ENCODE measurements around the gene B4GALNT1. TPM values are rescaled to one million over a fixed set of nuclear protein-coding genes. Genes with fewer than 3 reads are reported as not detected.
A peak's percentile ranks its signal among the peaks of the same experiment; 100 is the strongest.

B4GALNT1 gene
- total RNA-seq, 4 donors from 2014 or later = 0.18 to 0.56 (median 0.23) TPM

DNA sequence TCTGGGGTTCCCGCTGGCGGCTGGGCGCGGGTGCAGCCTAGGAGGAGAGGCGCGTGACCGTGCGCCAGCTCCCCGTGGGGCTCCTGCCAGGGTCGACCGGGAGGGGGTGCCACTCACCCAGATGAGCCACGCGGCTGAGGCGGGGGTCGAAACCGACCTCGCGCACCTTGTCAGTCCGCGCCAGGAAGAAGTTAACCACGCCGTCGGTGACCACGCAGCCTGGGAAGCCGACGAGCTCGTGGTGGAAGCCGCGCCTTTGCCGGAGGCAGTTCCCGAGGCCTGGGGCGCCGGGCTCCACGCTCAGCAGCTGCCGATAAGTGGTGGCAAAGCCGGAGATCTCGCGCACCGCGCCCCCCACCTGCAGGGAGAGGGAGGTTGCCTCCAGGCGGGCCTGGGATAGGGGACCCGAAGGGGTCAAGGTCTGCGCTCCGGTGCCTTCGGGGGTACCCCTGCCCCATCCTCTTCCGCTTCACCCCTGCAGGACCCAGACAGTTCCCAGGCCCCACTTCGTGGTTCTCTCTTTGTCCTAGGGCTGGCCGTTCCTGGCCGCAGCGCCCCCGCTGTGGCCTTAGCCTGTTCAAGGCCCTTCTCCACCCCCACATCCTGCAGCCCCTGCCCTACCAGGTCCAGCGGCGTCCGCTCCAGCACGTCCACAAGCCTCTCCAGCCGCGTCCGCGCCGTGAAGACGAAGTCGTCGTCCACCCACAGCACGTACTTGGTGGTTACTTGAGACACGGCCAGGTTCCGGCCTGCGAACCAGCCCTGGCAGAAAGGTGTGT, 5.3 kb downstream of the B4GALNT1 start:
- Histone ChIP-seq H3K4me3 (peak overlapping the region in 1 of 4 donors; percentile 34), H3K27me3 (peaks cover 13 to 100% (median 25%) of the 10 kb centered on the region in 4 donors)

DNA sequence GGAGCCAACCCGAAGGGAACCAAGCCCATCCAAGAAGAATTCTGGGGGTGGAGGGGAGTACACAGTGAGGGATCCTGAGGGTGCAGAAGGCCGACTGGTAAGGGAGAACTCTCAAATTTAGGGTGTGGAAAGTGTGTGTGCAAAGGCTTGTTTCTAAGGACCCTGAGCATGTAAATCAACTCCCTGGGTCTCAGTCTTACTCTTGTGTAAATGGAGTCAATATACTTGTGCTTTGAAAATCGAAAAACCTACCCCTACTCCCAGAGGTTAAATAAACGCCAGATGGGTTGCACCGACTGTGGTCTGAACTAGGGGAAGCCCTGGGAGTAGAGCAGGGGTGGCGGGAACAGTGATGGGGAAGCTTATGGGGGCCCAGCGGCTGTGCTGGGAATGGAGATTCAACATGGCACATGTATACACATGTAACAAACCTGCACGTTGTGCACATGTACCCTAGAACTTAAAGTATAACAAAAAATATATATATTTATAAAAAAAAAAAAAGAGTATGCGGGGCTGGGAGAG, 6.0 kb downstream of the B4GALNT1 start:
- Histone ChIP-seq H3K27me3 (peaks cover 13 to 100% (median 21%) of the 10 kb centered on the region in 4 donors), H3K36me3 (no peaks in the 10 kb centered on the region), H3K27ac (no peak overlapping the region), H3K9me3 (no peaks in the 10 kb centered on the region), H3K4me3 (no peak overlapping the region), H3K4me1 (peaks cover 4 to 19% (median 4%) of the 10 kb centered on the region in 3 donors)
- DNase-seq = no peak
- intact Hi-C loops (cut with DNase I) = no loop called here
- TF ChIP-seq, protein P1, sequence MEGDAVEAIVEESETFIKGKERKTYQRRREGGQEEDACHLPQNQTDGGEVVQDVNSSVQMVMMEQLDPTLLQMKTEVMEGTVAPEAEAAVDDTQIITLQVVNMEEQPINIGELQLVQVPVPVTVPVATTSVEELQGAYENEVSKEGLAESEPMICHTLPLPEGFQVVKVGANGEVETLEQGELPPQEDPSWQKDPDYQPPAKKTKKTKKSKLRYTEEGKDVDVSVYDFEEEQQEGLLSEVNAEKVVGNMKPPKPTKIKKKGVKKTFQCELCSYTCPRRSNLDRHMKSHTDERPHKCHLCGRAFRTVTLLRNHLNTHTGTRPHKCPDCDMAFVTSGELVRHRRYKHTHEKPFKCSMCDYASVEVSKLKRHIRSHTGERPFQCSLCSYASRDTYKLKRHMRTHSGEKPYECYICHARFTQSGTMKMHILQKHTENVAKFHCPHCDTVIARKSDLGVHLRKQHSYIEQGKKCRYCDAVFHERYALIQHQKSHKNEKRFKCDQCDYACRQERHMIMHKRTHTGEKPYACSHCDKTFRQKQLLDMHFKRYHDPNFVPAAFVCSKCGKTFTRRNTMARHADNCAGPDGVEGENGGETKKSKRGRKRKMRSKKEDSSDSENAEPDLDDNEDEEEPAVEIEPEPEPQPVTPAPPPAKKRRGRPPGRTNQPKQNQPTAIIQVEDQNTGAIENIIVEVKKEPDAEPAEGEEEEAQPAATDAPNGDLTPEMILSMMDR (IDR thresholded peaks at IDR 0.05) = no peak
- TF ChIP-seq POLR2A (IDR thresholded peaks at IDR 0.05) = no peak
- 26 to 47% methylated on average over 8 to 9 of the region's 9 CpGs for WGBS, 2 donors

More for the DNA sequence above, 5.3 kb downstream of the B4GALNT1 start:
- DNase-seq = no peak
- WGBS, 2 donors = 20 to 39% methylated on average over 23 to 50 of the region's 67 CpGs
- H3K9me3 ChIP-seq = no peaks in the 10 kb centered on the region
- H3K4me1 ChIP-seq = peaks cover 11 to 24% (median 11%) of the 10 kb centered on the region in 3 donors
- intact Hi-C loops (cut with DNase I) = no loop called here
- TF ChIP-seq POLR2A (IDR thresholded peaks at IDR 0.05) = no peak
- TF ChIP-seq, protein P1 (IDR thresholded peaks at IDR 0.05) = no peak
- H3K36me3 ChIP-seq = no peaks in the 10 kb centered on the region
- H3K27ac ChIP-seq = no peak overlapping the region

GRCh38 chr12:57626111-57626920, 6.7 kb downstream of the B4GALNT1 start:
- 40 to 48% methylated on average over 6 to 8 of the region's 13 CpGs for WGBS, 2 donors
- peaks cover 15 to 100% (median 19%) of the 10 kb centered on the region in 4 donors for H3K27me3 ChIP-seq
- TF ChIP-seq, protein P1 (IDR thresholded peaks at IDR 0.05) = no peak
- TF ChIP-seq POLR2A (IDR thresholded peaks at IDR 0.05) = no peak
- H3K36me3 ChIP-seq = no peaks in the 10 kb centered on the region
- peaks cover 5 to 21% (median 7%) of the 10 kb centered on the region in 3 donors for H3K4me1 ChIP-seq
- H3K27ac ChIP-seq = no peak overlapping the region
- intact Hi-C loops (cut with DNase I) = no loop called here
- H3K4me3 ChIP-seq = no peak overlapping the region
- DNase-seq = no peak
- H3K9me3 ChIP-seq = no peaks in the 10 kb centered on the region

DNA sequence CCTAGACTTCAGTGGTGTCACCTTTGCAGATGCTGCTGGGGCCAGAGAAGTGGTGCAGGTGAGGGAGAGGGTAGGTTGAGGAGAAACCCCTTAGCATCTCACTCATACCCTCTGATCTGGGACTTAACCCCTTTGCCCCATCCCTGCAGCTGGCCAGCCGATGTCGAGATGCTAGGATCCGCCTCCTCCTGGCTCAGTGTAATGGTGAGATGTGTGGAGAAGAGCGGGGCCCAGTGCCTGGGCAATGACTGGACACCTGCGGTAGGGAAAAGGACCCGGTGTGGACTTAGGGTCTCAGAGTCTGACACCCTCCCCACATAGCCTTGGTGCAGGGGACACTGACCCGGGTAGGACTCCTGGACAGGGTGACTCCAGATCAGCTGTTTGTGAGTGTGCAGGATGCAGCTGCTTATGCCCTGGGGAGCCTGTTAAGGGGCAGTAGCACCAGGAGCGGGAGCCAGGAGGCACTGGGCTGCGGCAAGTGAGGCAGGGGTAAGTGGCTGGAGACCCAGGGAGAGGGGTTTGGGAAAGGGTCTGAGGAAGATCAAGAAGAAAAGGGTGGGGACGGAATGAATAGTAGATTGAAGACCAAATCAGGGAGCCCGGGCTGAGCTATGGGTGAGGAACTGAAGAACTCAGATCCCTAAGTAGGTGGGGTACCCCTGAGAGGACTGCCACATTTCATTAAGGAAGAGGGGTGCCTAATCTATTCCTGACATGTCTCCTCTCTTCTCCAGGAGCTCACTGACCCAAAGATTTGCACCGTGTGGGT, 7.6 kb downstream of the B4GALNT1 start:
- Histone ChIP-seq H3K36me3 (no peaks in the 10 kb centered on the region), H3K9me3 (no peaks in the 10 kb centered on the region), H3K27me3 (peaks cover 22 to 100% (median 27%) of the 10 kb centered on the region in 4 donors), H3K4me1 (peaks cover 11 to 30% (median 13%) of the 10 kb centered on the region in 3 donors), H3K4me3 (no peak overlapping the region), H3K27ac (no peak overlapping the region)
- TF ChIP-seq, protein P1 (IDR thresholded peaks at IDR 0.05) = no peak
- TF ChIP-seq POLR2A (IDR thresholded peaks at IDR 0.05) = no peak
- DNase-seq = no peak
- 72 to 85% methylated on average over 9 to 12 of the region's 12 CpGs for WGBS, 2 donors
- intact Hi-C loops (cut with DNase I) = no loop called here

Measured in esophagus squamous epithelium (tissue), 5 donors.